B cell (primary cell): ENCODE results near the gene CDYL.

Source experiments
- CTCF ChIP-seq: fragments of 200-600 bp; IDR thresholded peaks from one replicate; pipeline ENCODE4 v1.8.0; 2022; ENCODE audit warnings: antibody characterized with exemption, mild to moderate bottlenecking
- EZH2 ChIP-seq: IDR thresholded peaks from 2 replicates; pipeline ENCODE4 v1.6.1; 2012; ENCODE audit warnings: borderline replicate concordance, low read depth, mild to moderate bottlenecking, moderate library complexity, low read length; ENCODE audit not compliant: insufficient read depth, poor library complexity, severe bottlenecking

DNA sequence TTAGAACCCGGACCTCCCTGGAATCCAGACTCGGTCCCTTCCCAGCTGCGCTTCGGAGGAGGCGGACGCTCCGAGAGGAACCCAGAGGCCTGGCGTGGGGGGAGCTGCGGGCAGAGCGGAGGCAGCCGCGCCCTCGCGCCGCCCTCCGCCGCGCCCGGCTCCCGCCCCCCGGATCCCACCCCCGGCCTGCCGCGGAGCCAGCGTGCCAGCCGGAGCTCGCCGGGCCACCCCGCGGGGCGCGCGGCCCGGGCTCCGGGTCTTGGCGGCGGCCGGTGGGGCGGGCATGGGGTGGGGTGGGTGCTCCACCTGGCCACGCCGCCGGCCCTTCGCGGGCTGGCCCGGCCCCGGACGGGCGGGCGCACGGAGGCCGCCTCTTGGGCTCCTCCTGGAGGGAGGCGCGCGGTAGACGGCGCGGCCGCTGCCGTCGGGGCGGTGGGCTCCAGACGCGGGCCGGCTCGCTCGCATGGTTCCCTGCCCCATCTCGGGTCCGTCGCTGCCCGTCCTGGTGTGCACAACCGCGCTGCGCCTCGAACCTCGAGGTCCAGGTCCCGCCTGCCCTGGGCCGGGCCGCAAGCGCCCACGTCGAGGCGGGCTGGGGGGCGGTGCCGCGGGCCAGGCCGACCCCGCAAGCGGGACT lies 592 bp upstream of the CDYL start:
- TF ChIP-seq CTCF (no peak), EZH2 (no peak)
